IMR-90 (cell line): ENCODE measurements around the gene G3BP2. TPM values are rescaled to one million over a fixed set of nuclear protein-coding genes. Genes with fewer than 3 reads are reported as not detected.
"Not testable (repeated sequence)": the region's sequence is repeated elsewhere in the genome, so short reads cannot be mapped to it uniquely, and the experiment has no call there.

Source experiments
- ATAC-seq: fragments of 200-7000 bp; cut with Tn5 transposase; 2 replicates; pipeline ENCODE4 v1.9.1; 2020; ENCODE audit warnings: low read depth, mild to moderate bottlenecking, moderate library complexity
- BruUV-seq: library from RNA; stranded (reverse); fragments of 400-500 nt; replicated peaks from 2 replicates; lab custom pipeline; 2021; lab: Mats Ljungman, UMichigan
- CTCF ChIA-PET: fragments of 300-600 bp; formaldehyde crosslinking; extraction: SDS; loops from one replicate; lab custom pipeline; 2021; ENCODE audit warnings: antibody characterized with exemption; lab: Yijun Ruan, JAX
- POLR2A ChIA-PET: fragments of 300-600 bp; sonication (Branson Sonifier 250); formaldehyde crosslinking; loops from one replicate; lab custom pipeline; 2022; ENCODE audit warnings: antibody characterized with exemption; ENCODE audit not compliant: unreplicated experiment; lab: Charles Lee
- DNase-seq: peaks from one replicate; pipeline ENCODE4 v3.0.0; 2013
- H2AFZ ChIP-seq: replicated peaks from 2 replicates; pipeline ENCODE3; 2013; ENCODE audit warnings: low read length, mild to moderate bottlenecking; ENCODE audit not compliant: poor library complexity
- H2AK5ac ChIP-seq: 2 replicates; pipeline ENCODE4 v1.6.1; 2013; ENCODE audit warnings: low read depth, low read length, inconsistent platforms
- H2AK9ac ChIP-seq: replicated peaks from 2 replicates; pipeline ENCODE3; 2013; ENCODE audit warnings: mild to moderate bottlenecking, low read depth, low read length, moderate library complexity; ENCODE audit not compliant: poor library complexity
- H2BK120ac ChIP-seq: 2 replicates; pipeline ENCODE4 v1.6.1; 2013; ENCODE audit warnings: low read depth, low read length, inconsistent platforms
- H2BK15ac ChIP-seq: 3 replicates; pipeline ENCODE4 v1.6.1; 2013; ENCODE audit warnings: low read depth, low read length, inconsistent platforms
- H2BK20ac ChIP-seq: 2 replicates; pipeline ENCODE4 v1.6.1; 2013; ENCODE audit warnings: low read depth, mild to moderate bottlenecking, inconsistent platforms, low read length, moderate library complexity
- H2BK5ac ChIP-seq: 2 replicates; pipeline ENCODE4 v1.6.1; 2013; ENCODE audit warnings: mild to moderate bottlenecking, low read depth, low read length, inconsistent platforms; ENCODE audit not compliant: poor library complexity, severe bottlenecking
- H3K14ac ChIP-seq: replicated peaks from 2 replicates; pipeline ENCODE4 v1.6.1; 2013; ENCODE audit warnings: low read depth, low read length, inconsistent platforms
- H3K18ac ChIP-seq: 2 replicates; pipeline ENCODE4 v1.6.1; 2013; ENCODE audit warnings: low read depth, low read length, control low read depth
- H3K23ac ChIP-seq: 2 replicates; pipeline ENCODE4 v1.6.1; 2013; ENCODE audit warnings: low read depth, low read length, inconsistent platforms
- H3K27ac ChIP-seq: 2 replicates; pipeline ENCODE4 v1.5.1; 2013; ENCODE audit warnings: mild to moderate bottlenecking, control low read depth, low read length; ENCODE audit not compliant: insufficient read depth
- H3K27me3 ChIP-seq: 2 replicates; pipeline ENCODE4 v1.6.1; 2013; ENCODE audit warnings: low read length; ENCODE audit not compliant: control insufficient read depth, insufficient read depth
- H3K36me3 ChIP-seq: 2 replicates; pipeline ENCODE4 v1.6.1; 2013; ENCODE audit warnings: low read length, mixed read lengths; ENCODE audit not compliant: control insufficient read depth, insufficient read depth
- H3K4ac ChIP-seq: 2 replicates; pipeline ENCODE4 v1.6.1; 2013; ENCODE audit warnings: low read depth, low read length, inconsistent platforms
- H3K4me1 ChIP-seq: 2 replicates; pipeline ENCODE4 v1.6.1; 2013; ENCODE audit warnings: low read length, mixed read lengths; ENCODE audit not compliant: control insufficient read depth, insufficient read depth
- H3K4me2 ChIP-seq: 2 replicates; pipeline ENCODE4 v1.6.1; 2013; ENCODE audit warnings: low read depth, mild to moderate bottlenecking, control low read depth, low read length, moderate library complexity
- H3K4me3 ChIP-seq: 2 replicates; pipeline ENCODE4 v1.5.1; 2013; ENCODE audit warnings: low read depth, mild to moderate bottlenecking, control low read depth, low read length, moderate library complexity; ENCODE audit not compliant: insufficient read depth
- H3K56ac ChIP-seq: 2 replicates; pipeline ENCODE4 v1.6.1; 2013; ENCODE audit warnings: low read length, inconsistent platforms; ENCODE audit not compliant: insufficient read depth; ENCODE audit errors: extremely low read depth
- H3K79me1 ChIP-seq, 2 experiments: 2 replicates each; pipeline ENCODE4 v1.6.1; 2013; ENCODE audit warnings: low read length in 2 of 2, inconsistent platforms in 1 of 2, low read depth in 1 of 2
- H3K9ac ChIP-seq: 2 replicates; pipeline ENCODE4 v1.6.1; 2013; ENCODE audit warnings: low read depth, low read length, control low read depth
- H3K9me1 ChIP-seq: 2 replicates; pipeline ENCODE4 v1.6.1; 2013; ENCODE audit warnings: low read length, inconsistent platforms; ENCODE audit not compliant: insufficient read depth
- H3K9me3 ChIP-seq: 2 replicates; pipeline ENCODE4 v1.6.1; 2013; ENCODE audit warnings: low read length; ENCODE audit not compliant: control insufficient read depth, insufficient read depth
- H4K20me1 ChIP-seq: 2 replicates; pipeline ENCODE4 v1.6.1; 2013; ENCODE audit warnings: low read length, inconsistent platforms; ENCODE audit not compliant: insufficient read depth
- H4K5ac ChIP-seq: 2 replicates; pipeline ENCODE4 v1.6.1; 2013; ENCODE audit warnings: mild to moderate bottlenecking, low read depth, low read length, control low read depth
- H4K8ac ChIP-seq, 2 experiments: 2 replicates each; pipeline ENCODE4 v1.6.1; 2013; ENCODE audit warnings: low read depth in 2 of 2, low read length in 2 of 2, control low read depth in 1 of 2, inconsistent platforms in 1 of 2
- H4K91ac ChIP-seq: 2 replicates; pipeline ENCODE4 v1.6.1; 2013; ENCODE audit warnings: low read depth, low read length, inconsistent platforms; ENCODE audit not compliant: insufficient read depth
- BHLHE40 ChIP-seq: fragments of 150-350 bp; IDR thresholded peaks from 2 replicates; pipeline ENCODE4 v1.6.1; 2016; ENCODE audit warnings: mild to moderate bottlenecking, low read depth, low read length
- RAD21 ChIP-seq: IDR thresholded peaks from 2 replicates; pipeline ENCODE4 v1.6.1; 2012; ENCODE audit warnings: low read length, improper control_type of control experiment
- RCOR1 ChIP-seq: IDR thresholded peaks from 2 replicates; pipeline ENCODE4 v1.6.1; 2012; ENCODE audit warnings: mild to moderate bottlenecking, low read length, improper control_type of control experiment; ENCODE audit not compliant: insufficient replicate concordance
- RFX5 ChIP-seq: IDR thresholded peaks from 2 replicates; pipeline ENCODE4 v1.8.0; 2012; ENCODE audit warnings: low read depth, mild to moderate bottlenecking, low read length, moderate library complexity
- WGBS, 2 experiments: methylation state at CpG; one replicate each; pipeline versions ENCODE4 v1.1.5 to v1.1.7; 2013; ENCODE audit warnings: missing lambda C conversion rate in 2 of 2; ENCODE audit not compliant: insufficient read length in 1 of 2; ENCODE audit errors: extremely low coverage in 2 of 2; 5-methylcytosine and 5-hydroxymethylcytosine counted together
- dilution Hi-C: fragments of 300-500 bp; cut with HindIII; formaldehyde crosslinking; loops from one replicate; pipeline ENCODE4 v1.14.3; 2018; ENCODE audit warnings: low sequenced_read_pairs; ENCODE audit not compliant: unreplicated experiment
- in situ Hi-C: fragments of 300-500 bp; cut with MboI; formaldehyde crosslinking; loops from 3 replicates; pipeline ENCODE4 v1.14.3; 2019; ENCODE audit warnings: low sequenced_read_pairs, inconsistent platforms, mixed read lengths
- intact Hi-C: fragments of 100-400 bp; cut with micrococcal nuclease; formaldehyde crosslinking; loops from 2 replicates; pipeline ENCODE4 v1.10.0; 2022
- polyA plus RNA-seq, 3 experiments: library from polyadenylated mRNA; depleted of rRNA; stranded (reverse); fragments of >200 nt; gene quantifications; 2 replicates each; pipeline ENCODE4 v1.2.3, GENCODE V29; 2012; ENCODE audit warnings: low replicate concordance in 1 of 3
- total RNA-seq: library from RNA; depleted of rRNA; stranded (reverse); fragments of >200 nt; gene quantifications from 2 replicates; pipeline ENCODE4 v1.2.3, GENCODE V29; 2012

The G3BP2 gene
- total and polyA plus RNA-seq, 2 of the 4 experiments (the other 2 are of a cell fraction), result 80.5 to 183 TPM

DNA sequence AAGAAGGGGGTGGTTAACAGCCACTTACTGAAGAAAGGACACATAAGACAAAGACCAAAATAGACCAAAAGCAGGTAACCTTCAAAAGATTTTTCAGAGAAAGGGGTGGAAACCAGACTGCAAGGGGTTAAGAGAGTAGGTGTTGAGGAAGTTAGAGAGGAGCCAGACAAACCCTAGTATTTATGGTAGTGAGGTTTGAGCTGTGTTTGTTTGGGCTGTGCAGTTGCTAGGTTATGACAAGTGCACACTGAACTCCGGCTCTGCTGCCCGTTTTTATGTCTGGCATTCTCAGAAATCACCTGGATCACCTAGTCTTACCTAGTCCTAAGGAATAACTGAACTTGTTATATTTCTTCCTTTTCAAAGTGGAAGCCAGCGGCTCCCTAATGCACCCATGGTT, 22.9 kb upstream of the G3BP2 start (continued):
- TF ChIP-seq RFX5, result no peak
- no peak for TF ChIP-seq RAD21
- no peak for TF ChIP-seq RCOR1
- no peak for TF ChIP-seq BHLHE40

DNA sequence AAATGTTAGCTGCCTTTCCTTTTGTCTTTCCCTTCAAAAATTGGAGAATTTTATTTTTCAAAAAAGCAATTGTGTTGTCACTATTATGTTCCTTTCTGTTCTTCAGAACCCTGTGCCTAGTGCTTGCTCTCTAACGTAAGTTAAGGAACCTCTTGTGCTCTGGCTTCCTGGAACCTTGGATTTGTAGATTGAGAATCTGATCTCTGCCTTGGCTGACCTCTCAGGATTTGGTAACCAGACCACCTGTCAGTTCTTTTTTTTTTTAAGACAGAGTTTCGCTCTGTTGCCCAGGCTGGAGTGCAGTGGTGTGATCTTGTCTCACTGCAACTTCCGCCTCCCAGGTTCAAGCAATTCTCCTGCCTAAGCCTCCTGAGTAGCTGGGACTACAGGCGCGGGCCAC, 18.9 kb upstream of the G3BP2 start:
- 100% methylated on average over 1 of the region's 5 CpGs; no CpG with 5 or more reads in 1 of the 2 experiments for WGBS, 2 experiments
- H3K23ac ChIP-seq, H2BK15ac ChIP-seq, H3K27ac ChIP-seq, H4K8ac ChIP-seq, H2AK5ac ChIP-seq, dilution Hi-C loops, H3K14ac ChIP-seq, H4K91ac ChIP-seq, BruUV-seq, H3K4me2 ChIP-seq, H2BK5ac ChIP-seq, H3K9me1 ChIP-seq, H2AK9ac ChIP-seq, H2BK20ac ChIP-seq, H3K18ac ChIP-seq, H3K56ac ChIP-seq, H3K79me1 ChIP-seq, in situ Hi-C loops, H2AFZ ChIP-seq, intact Hi-C loops, H3K4me3 ChIP-seq, H3K4me1 ChIP-seq, H2BK120ac ChIP-seq, POLR2A ChIA-PET, H4K5ac ChIP-seq, H3K27me3 ChIP-seq, ATAC-seq, DNase-seq, H3K36me3 ChIP-seq, CTCF ChIA-PET, H4K20me1 ChIP-seq, H3K9ac ChIP-seq, H3K9me3 ChIP-seq, H3K4ac ChIP-seq: not testable (repeated sequence)

DNA sequence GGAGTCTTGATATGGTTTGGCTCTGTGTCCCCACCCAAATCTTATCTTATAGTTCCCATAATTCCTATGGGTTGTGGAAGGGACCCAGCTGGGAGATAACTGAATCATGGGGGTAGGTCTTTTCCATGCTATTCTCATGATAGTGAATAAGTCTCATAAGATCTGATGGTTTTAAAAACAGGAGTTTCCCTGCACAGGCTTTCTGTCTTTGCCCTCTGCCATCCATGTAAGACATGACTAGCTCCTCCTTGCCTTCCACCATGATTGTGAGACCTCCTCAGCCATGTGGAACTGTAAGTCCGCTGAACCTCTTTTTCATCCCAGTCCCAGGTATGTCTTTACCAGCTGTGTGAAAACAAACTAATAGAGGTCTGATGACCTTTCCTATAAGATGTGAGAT, 13.9 kb upstream of the G3BP2 start:
- H3K9ac ChIP-seq, H3K36me3 ChIP-seq, H4K5ac ChIP-seq, H2BK20ac ChIP-seq, H2BK120ac ChIP-seq, H3K4me3 ChIP-seq, intact Hi-C loops, H2AFZ ChIP-seq, H2AK9ac ChIP-seq, H3K23ac ChIP-seq, H4K91ac ChIP-seq, BruUV-seq, H2BK15ac ChIP-seq, H4K8ac ChIP-seq, DNase-seq, H2AK5ac ChIP-seq, H3K4ac ChIP-seq, H3K4me1 ChIP-seq, H2BK5ac ChIP-seq, POLR2A ChIA-PET, H3K27me3 ChIP-seq, dilution Hi-C loops, H4K20me1 ChIP-seq, H3K9me1 ChIP-seq, H3K9me3 ChIP-seq, H3K27ac ChIP-seq, H3K14ac ChIP-seq, ATAC-seq, H3K56ac ChIP-seq, in situ Hi-C loops, H3K4me2 ChIP-seq, H3K18ac ChIP-seq, CTCF ChIA-PET, H3K79me1 ChIP-seq: not testable (repeated sequence)
- no CpG with 5 or more reads among the region's 1 CpG for WGBS, 2 experiments
